ENCODE results near the gene AGMO.

GRCh38 chr7:15167912-15168311 lies 393.9 kb downstream of the AGMO start:
- no peak for TF ChIP-seq CTCF (IDR thresholded peaks at IDR 0.05)
- no peak for TF ChIP-seq EZH2 (IDR thresholded peaks at IDR 0.05; ENCODE audit: borderline replicate concordance, insufficient read depth, low read depth, low read length, poor library complexity, severe bottlenecking)

All from B cell (primary cell).